RKO (cell line): Measurements from ENCODE around the gene NMBR.
"Not testable (repeated sequence)": the region's sequence is repeated elsewhere in the genome, so short reads cannot be mapped to it uniquely, and the experiment has no call there.

Experiments used
- DNase-seq: peaks from one replicate; pipeline ENCODE4 v3.0.0-alpha.2; 2016; ENCODE audit warnings: low spot score

Gene NMBR

DNA sequence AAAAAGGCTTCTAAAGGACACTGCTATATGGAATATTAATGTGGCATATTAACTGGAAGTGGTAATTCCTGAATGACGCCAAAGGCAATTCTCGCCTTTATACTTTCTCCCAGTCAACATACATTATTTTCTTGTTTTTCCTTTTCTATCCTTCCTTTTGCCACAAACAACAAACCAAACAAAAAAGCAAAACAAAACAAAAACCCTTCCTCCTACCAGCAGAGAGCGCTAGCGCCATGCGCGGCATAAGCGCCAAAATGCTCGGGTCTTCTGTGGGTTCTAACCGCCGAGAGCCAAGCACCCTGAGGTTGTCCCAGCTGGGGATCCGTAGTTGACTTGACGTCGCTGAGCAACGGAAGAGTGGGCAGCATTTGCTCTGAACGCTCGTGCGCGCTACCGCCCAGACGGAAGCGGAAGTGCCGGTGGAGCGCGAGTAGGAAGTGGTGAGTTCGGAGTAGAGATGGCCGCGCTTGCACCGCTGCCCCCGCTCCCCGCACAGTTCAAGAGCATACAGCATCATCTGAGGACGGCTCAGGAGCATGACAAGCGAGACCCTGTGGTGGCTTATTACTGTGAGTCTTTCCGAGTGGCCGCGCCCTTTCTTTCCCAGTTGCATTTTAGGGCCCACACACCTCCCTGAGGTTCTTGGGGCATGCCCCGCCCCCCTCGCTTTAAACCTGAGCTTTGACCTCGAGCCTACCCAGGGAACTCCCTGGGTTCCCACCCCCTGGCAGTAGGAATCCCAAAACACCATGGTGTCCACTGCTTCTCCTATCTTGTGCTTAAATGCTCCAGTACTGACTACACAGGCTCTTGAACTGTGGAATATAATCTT lies at the start of gene NMBR, which contains the start of gene VTA1:
Gene NMBR, minus strand, starts transcription at position 295 of the 835 bp plus-strand sequence. CDS start 58,464 bp downstream, outside the sequence.
Gene VTA1, plus strand, starts transcription at position 436 of the 835 bp plus-strand sequence. Its CDS starts 25 bp downstream, at position 461.
- DNase-seq: peak; percentile 99

DNA sequence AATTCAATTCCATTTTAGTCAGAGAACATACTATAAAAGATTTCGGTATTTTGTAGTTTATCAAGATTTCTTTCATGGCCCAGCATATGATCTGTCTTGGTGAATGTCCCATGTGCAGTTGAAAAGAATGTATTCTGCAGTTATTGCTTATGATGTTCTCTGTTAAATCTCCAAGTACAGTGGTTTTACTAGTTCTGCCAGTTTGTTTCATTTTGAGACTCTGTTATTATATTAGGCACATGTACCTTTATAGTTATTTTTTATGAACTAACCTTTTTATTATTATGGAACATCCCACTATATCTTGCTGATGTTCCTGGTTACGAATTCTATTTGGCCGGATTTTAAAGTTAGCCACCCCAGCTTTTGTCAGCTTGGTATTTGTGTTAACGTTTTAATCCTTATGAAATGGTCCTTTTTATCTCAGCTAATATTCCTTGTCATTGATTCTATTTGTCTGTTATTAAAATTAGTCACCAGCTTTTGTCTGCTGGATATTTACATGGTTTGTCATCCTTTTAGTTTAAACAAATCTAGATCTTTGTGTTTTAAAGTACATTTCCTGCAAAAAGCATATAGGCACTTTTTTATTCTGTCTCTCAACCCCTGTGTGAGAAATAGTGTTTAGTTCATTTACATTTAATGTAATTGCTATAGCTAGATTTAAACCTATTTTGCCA lies 49.1 kb upstream of the NMBR start:
- DNase-seq: no peak

DNA sequence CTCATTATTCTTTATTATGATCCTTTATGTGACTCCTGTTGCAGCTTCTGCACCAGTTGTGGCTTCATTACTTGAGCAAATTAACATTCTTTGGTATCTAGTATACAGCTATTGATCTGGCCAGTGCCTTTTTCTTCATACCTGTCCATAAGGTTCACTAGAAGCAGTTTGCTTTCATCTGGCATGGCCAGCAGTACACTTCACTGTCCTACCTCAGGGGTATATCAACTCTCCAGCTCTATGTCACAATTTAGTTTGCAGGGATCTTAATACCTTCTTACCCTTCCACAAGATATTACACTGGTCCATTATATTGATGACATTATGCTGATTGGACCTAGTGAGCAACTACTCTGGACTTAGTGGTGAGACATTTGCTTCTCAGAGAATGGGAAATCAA lies 46.7 kb upstream of the NMBR start:
- no peak for DNase-seq

DNA sequence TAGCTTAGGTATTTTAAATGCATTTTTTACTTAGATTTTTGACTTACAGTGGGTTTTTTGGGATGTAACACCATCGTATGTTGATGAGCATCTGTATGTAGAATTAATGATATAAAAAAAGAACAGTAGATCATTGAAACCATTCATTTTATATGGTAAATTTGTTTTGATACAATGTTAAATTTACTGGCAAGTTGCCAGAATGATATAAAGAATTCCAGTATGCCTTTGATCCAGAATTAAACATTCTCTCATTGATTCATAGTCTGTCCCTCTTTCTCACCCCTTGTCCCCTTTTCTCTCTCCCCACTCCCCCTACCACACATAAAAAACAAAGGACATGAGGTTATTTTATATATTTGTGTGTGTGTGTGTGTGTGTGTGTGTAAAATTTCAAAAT lies 45.4 kb upstream of the NMBR start:
- no peak for DNase-seq

DNA sequence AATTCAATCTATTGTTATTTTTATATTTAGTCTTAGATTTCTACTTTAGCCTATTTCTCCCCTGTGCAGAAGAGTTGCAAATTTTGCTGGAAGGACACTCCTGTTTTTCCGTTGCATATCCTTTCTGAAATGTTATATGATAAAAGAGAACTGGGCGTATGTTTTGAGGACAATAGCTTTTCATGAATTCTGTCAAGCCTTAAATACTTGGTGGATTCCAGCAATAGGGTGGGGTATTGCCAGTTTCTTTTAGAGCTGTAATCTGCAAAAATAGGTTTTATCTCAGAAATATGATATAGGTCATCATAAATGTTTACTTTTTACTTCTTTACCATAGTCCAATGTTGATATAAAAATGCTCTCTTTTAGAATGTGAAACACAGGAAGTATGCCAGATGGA lies 42.1 kb upstream of the NMBR start:
- DNase-seq: no peak

DNA sequence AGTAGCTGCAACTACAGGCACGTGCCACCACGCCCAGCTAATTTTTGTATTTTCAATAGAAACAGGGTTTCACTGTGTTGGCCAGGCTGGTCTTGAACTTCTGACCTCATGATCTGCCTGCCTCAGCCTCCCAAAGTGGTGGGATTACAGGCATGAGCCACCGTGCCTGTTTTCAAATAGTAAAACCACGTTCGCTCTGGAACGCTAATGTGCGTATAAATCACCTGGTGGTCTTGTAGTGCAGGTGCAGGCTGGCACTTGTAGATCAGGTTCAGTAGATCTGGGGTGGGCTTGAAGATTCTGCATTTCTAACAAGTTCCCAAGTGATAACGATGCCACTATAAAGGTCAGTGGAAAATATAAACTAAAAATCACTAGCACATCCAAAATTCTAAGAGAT lies 41.4 kb upstream of the NMBR start:
- not testable (repeated sequence) for DNase-seq

DNA sequence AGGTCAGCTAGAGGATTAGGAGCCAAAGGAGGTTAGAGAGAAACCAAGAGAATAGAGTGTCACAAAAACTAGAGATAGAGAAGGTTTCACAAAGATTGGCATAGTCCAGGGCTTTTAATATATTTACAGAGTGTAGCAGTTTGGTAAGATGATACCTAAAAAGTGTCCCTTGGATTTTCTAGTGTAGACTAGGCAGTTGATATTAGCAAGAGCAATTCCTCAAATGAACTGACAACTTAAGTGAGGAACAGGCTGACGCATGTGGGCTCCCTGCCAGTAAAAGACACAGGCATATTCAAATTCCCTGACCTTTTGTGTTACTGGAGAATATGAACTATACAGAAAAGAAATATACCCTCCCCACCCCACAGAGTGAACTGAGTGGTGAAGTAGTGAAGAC lies 40.3 kb upstream of the NMBR start:
- DNase-seq: peak; percentile 52

DNA sequence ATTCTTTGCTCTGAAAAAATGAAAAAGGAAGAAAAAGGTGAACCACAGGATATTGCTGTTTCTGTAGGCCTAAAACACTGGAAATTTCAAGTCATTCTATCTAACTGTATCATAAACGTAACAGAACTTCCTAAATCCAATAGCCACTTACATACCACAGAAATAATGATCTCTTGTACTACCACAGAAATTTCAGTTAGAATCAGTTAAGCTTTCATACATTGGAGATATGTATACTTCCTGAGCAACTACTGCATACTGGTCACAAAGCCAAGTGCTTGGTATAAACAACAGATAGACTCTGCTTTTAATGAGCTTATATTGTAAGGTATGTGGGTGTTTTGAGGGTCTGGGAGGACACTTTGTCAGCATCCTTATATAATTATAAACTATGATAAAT lies 38.7 kb upstream of the NMBR start:
- DNase-seq: no peak

DNA sequence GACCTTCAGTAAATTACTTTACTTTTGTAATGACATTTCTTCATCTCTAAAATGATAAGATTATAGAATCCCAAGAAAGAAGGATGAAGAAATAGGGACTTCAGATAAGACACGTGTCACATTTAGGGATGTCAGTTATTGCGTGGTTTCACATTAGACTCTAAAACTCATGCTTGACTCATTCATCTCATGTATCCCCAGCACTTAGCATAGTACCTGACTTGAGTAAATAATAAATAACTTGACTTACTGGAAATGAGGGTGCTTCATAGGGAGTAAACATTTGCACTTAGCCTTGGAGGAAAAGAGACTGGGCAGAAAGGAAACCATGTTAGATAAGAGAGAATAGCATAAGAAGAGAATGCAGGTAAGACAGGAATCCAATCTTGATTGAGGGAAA lies 37.4 kb upstream of the NMBR start:
- DNase-seq: no peak

DNA sequence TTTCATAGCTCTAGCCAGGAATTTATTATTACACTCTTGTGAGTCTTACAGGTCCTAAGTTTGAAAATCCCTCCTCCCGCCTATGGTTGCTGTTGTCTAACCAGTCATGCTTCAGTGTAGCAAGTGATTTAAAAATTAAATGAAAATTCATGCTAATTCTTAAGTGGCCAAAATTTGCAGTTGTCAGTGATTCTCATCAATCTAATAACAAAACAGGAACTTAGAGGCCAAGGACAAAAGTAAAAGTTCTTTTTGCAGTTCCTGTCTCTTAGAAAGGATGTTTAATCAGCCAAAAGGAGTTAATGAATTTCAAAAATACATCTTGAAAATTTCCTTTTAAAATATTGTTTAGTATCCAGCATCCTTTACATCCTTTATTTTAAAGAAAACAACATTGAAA lies 36.4 kb upstream of the NMBR start:
- DNase-seq: no peak

DNA sequence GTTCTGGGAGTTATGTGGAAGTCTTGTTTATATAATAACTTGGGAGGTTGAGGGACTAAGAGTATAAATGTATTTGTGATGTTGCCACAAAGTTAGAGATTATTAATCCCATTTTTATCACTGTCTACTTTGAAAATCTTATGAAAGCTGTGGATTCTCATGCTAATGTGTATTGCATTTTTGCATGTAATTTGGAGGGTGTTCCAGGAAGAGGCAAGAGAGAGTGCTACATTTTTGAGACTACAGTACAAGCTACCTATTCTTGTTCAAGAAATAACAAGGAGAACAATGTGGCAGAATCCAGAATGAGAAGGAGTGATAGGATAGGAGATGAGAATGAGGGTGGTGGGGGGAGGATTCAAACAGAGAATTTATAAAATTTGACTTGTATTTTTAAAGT lies 35.1 kb upstream of the NMBR start:
- DNase-seq: no peak

DNA sequence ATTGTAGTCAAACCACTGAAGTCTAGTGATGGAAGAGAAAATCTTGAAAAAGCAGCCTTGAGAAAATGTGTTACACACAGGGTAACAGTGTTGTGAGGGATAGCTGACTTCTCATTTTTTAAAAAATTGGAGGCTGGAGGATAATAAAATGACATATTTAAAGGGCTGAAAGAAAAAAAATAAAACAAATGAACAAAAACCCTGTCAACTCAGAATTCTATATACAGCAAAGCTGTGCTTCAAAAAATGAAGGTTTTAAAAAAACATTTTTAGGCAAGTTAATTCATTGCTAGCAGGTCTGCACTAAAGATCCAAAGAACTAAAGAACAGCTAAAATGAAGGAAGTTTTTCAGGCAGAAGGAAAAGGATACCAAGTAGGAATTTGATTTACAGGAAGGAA lies 31.2 kb upstream of the NMBR start:
- DNase-seq: no peak

DNA sequence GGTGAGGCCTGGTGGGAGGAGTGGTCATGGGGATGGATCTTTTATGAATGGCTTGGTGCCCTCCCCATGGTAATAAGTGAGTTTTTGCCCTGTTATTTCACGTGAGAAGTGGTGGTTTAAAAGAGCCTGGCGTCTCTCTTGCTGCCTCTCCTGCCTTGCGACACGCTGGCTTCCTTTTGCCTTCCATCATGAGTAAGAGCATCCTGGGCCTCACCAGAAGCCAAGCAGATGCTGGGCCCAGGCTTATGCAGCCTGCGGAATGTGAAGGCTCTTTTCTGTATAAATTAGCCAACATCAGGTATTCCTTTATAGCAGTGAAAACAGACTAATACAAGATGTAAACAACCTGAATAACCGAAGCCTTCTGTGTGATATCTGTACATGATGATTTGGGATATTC lies 27.8 kb upstream of the NMBR start:
- DNase-seq: no peak

DNA sequence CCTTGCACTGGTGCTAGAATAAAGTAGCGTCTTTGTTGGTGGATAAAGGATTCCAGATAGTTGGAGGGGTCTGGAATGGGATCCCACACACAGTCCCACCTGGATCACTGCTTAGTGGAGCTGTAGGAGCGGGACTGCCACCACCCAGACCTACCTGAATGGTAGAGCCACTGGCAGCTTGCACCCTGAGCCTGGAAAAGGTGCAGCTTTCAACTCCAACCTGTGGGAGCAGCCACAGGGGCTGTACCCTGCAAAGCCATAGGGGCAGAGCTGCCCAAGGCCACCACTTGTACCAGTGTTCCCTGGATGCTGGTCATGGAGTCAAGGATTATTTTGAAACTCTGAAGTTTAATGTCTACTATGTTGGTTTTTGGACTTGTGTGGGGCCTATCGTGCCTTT lies 27.1 kb upstream of the NMBR start:
- DNase-seq: no peak

DNA sequence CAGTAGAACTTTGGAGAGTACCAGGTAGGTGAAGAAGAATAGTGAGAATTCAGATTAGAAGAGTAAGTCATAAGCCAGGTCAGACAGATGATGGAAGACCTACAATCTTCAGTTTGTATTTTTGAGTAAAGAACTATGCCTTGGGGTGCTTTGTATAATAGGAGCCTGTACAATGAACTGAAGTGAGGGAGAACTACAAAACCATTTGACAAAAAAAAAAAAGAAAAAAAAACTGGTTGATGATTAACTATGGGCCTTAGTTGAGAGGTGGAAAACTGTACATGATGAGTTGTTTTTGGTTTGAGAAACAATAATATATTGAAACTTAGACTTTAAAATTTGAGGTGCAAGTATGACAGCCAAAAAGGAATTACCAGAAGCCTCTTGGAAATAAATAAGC lies 25.8 kb upstream of the NMBR start:
- DNase-seq: no peak

DNA sequence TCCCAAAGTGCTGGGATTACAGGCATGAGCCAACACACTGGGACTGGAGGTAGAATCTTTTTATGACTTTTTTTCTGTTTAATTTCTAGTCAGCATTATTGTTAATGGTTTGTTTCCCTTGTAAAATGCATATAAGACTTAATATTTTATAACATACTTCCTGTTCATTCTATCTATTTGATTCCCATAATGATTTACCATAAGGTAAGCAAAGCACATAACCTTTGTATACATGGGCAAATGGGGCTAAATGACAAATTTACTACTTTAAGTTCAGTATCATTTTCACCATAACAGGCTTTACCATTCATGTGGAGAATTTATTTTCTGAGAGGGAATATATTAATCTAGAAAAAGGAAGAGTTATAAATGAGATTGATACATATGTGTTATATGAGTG lies 24.4 kb upstream of the NMBR start:
- no peak for DNase-seq

DNA sequence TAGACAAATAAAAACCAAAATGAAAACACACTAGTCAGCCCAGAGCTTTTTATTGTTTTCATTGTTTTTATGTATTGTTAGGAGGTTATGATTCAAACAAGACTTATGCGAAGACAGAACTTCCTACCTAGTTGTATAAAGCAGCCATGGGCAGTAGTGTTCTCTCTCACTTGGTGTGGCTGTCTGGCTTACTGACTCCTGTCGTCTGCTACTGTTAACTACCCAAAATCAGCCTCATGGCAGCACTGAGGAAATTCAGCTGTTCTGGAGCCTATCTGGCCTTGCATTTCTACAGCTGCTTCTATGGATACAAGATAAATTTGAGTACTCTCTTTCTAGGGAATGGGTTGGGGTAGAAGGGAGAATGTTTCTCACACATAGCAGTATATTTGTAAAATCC lies 20.6 kb upstream of the NMBR start:
- DNase-seq: no peak

DNA sequence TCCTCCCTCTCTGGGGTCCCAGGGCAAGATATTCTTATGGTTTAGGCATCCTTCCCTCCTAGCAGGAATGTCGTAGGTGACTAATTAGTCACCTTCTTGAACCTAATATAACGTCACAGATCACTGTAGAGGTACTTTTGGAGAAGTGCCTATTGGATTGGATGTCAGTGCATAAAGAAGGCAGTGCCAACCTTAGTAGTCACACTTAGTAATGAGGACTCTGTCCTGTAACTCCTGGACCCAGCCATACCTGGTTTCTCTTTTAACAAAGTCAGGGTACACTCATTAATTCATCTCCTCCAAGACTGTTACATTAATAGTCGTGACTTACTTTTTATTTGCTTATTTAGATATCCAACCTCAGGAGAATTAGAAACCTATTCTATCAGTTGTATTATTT lies 20.1 kb upstream of the NMBR start:
- DNase-seq: no peak

DNA sequence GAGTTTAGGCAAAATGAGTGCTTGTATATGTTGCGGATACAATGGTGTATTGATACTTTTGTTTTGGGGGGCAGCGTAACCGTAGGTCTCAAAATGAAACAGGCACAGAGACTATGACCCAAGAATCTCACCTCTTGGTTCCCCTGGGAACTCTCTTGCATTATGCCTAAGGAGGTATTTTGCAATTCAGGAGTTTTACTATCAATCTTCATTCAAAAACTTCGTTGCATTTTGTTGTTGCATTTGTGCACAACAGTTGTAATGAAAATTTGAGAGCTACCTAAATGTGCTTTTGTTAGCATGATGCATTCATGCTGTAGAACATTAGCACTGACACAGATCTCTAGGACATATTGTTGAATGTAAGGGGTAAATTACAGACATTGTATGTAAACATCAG lies 18.3 kb upstream of the NMBR start:
- DNase-seq: no peak

DNA sequence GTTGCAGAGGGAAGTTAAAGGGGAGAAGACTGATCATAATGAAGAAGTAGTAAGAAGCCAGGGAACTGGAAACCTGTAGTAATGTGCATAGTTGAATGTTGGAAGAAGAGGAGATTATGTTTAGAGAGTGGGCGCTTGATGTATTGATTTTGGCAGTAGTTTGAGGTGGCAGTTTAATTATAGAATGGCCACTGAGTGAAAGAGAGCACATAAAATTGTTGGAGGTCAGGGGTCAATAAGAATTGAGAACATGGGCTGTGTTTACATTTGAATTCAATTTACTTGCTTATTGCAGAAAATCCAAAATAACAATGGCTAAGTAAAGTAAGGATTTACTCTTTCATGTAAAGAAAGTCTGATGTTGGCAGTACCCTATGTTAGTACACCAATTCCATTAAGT lies 15.9 kb upstream of the NMBR start:
- no peak for DNase-seq

DNA sequence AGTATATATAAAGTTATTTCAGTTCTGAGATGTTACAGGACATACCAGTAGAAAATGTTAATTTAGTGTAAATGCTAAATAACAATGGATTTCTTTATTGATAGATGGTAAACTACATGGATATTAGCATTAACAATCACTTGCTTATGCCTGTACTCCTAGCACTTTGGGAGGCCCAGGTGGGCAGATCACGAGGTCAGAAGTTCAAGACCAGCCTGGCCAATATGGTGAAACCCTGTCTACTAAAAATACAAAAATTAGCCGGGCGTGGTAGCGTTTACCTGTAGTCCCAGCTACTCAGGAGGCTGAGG lies 9.8 kb upstream of the NMBR start:
- DNase-seq: not testable (repeated sequence)

DNA sequence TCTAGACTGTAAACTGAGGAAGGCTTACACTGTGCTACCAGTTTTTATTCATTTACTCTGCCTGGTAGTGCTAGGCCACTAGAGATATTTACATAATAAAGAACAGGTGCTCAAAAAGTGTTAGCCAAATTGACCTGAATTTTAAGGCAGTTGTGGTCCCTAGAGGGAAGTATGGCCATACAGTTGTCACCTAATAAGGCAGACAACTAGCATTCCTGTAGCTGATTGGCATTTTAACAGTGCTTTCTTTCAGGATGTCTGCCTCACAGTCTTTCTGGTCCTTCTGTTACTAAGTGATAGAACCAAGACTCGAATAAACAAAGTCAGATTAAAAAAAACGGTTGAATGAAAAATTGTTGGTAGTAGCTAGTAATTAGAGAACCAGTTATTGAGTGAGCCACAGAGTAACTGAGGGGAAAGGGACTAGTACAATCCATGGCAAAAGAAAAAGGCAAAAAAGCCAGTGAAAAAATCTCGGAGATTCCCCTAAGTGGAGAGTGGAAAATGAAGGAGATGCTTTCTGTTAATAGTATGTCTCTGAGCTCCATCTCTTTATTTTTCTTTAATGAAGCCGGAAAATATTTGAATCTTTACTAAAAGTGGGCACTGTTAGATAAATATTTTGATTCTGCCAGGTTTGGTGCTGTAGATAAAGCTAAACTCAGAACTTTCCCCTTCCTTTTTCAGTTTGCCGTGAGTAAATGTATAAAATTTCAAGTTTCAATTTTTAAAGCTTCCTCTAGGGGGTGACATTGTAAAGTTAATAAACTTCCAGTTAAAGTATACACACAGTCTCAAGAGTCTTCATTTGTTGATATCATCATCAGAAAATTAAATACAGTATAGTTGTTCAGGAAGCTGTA lies 9.2 kb upstream of the NMBR start:
- DNase-seq: peak; percentile 35

DNA sequence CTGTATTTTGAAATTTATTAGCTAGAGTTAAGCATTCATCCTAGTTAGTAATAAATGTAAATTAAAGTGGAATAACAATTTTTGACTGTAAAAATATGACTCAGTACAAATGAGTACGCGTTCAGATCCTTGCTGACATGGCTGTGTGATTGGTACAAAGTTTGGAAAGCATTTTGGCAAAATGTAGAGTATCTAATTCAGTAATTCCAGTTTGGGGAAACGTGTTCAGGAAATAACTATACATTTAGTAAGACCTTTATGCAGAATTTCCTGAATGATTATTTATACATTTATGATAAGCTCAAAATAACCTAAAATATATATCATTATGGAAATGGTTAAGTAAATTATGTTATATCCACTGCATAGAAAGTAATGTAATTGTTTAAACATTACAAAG lies 8.2 kb upstream of the NMBR start:
- no peak for DNase-seq
